Neutrophil (primary cell): ENCODE results near the gene VPS51.

Source experiments
- H3K27ac ChIP-seq: fragments of 200-600 bp; sonication (generic); 2 replicates; pipeline ENCODE4 v1.5.1; 2016; ENCODE audit warnings: mild to moderate bottlenecking, moderate library complexity
- H3K27me3 ChIP-seq: fragments of 200-600 bp; sonication (generic); 2 replicates; pipeline ENCODE4 v1.6.0; 2016; ENCODE audit warnings: mild to moderate bottlenecking
- H3K36me3 ChIP-seq: fragments of 200-600 bp; sonication (generic); 2 replicates; pipeline ENCODE4 v1.5.1; 2017
- H3K4me1 ChIP-seq, 2 experiments: fragments of 200-600 bp in 1 of 2; sonication (generic) in 1 of 2; 1 replicate in 1 of 2; 2 replicates in 1 of 2; pipeline versions ENCODE4 v1.5.1 to v1.6.1; 2013 to 2016; ENCODE audit warnings: low read depth in 1 of 2, low read length in 1 of 2, mild to moderate bottlenecking in 1 of 2, moderate library complexity in 1 of 2; ENCODE audit not compliant: control insufficient read depth in 1 of 2, insufficient read depth in 1 of 2
- H3K4me3 ChIP-seq, 2 experiments: fragments of 200-600 bp in 1 of 2; sonication (generic) in 1 of 2; 1 replicate in 1 of 2; 2 replicates in 1 of 2; pipeline ENCODE4 v1.5.1; 2013 to 2016; ENCODE audit warnings: low read depth in 1 of 2, low read length in 1 of 2, mild to moderate bottlenecking in 1 of 2, moderate library complexity in 1 of 2
- H3K9me3 ChIP-seq: fragments of 200-600 bp; sonication (generic); 2 replicates; pipeline ENCODE4 v1.5.1; 2016
- TF ChIP-seq, protein P1 (sequence below): fragments of 200-600 bp; sonication (generic); IDR thresholded peaks from 2 replicates; pipeline ENCODE4 v1.5.1; 2016; ENCODE audit warnings: antibody characterized with exemption

VPS51 gene

GRCh38 chr11:65125197-65126056 lies 29.4 kb downstream of the VPS51 start:
- no peak overlapping the region for H3K4me3 ChIP-seq
- no peaks in the 10 kb centered on the region for H3K27me3 ChIP-seq
- peaks cover 72% of the 10 kb centered on the region for H3K36me3 ChIP-seq
- peaks cover 22 to 24% of the 10 kb centered on the region in 2 experiments for H3K4me1 ChIP-seq
- no peak overlapping the region for H3K27ac ChIP-seq
- TF ChIP-seq, protein P1, sequence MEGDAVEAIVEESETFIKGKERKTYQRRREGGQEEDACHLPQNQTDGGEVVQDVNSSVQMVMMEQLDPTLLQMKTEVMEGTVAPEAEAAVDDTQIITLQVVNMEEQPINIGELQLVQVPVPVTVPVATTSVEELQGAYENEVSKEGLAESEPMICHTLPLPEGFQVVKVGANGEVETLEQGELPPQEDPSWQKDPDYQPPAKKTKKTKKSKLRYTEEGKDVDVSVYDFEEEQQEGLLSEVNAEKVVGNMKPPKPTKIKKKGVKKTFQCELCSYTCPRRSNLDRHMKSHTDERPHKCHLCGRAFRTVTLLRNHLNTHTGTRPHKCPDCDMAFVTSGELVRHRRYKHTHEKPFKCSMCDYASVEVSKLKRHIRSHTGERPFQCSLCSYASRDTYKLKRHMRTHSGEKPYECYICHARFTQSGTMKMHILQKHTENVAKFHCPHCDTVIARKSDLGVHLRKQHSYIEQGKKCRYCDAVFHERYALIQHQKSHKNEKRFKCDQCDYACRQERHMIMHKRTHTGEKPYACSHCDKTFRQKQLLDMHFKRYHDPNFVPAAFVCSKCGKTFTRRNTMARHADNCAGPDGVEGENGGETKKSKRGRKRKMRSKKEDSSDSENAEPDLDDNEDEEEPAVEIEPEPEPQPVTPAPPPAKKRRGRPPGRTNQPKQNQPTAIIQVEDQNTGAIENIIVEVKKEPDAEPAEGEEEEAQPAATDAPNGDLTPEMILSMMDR = no peak
- H3K9me3 ChIP-seq = no peaks in the 10 kb centered on the region

- Histone ChIP-seq H3K9me3 (no peaks in the 10 kb centered on the region), H3K36me3 (peaks cover 75% of the 10 kb centered on the region), H3K4me1 (peaks cover 11 to 13% of the 10 kb centered on the region in 2 experiments), H3K27ac (no peak overlapping the region), H3K27me3 (no peaks in the 10 kb centered on the region), H3K4me3 (no peak overlapping the region)
- TF ChIP-seq, protein P1 = no peak
Measured at GRCh38 chr11:65126624-65127274, 30.7 kb downstream of the VPS51 start.

- no peaks in the 10 kb centered on the region for H3K27me3 ChIP-seq
- H3K4me1 ChIP-seq = peaks cover 15% of the 10 kb centered on the region in 2 experiments
- H3K9me3 ChIP-seq = no peaks in the 10 kb centered on the region
- H3K36me3 ChIP-seq = peaks cover 82% of the 10 kb centered on the region
- no peak overlapping the region for H3K27ac ChIP-seq
- no peak overlapping the region for H3K4me3 ChIP-seq
- TF ChIP-seq, protein P1 = no peak
Measured at GRCh38 chr11:65127473-65128181, 31.6 kb downstream of the VPS51 start.

DNA sequence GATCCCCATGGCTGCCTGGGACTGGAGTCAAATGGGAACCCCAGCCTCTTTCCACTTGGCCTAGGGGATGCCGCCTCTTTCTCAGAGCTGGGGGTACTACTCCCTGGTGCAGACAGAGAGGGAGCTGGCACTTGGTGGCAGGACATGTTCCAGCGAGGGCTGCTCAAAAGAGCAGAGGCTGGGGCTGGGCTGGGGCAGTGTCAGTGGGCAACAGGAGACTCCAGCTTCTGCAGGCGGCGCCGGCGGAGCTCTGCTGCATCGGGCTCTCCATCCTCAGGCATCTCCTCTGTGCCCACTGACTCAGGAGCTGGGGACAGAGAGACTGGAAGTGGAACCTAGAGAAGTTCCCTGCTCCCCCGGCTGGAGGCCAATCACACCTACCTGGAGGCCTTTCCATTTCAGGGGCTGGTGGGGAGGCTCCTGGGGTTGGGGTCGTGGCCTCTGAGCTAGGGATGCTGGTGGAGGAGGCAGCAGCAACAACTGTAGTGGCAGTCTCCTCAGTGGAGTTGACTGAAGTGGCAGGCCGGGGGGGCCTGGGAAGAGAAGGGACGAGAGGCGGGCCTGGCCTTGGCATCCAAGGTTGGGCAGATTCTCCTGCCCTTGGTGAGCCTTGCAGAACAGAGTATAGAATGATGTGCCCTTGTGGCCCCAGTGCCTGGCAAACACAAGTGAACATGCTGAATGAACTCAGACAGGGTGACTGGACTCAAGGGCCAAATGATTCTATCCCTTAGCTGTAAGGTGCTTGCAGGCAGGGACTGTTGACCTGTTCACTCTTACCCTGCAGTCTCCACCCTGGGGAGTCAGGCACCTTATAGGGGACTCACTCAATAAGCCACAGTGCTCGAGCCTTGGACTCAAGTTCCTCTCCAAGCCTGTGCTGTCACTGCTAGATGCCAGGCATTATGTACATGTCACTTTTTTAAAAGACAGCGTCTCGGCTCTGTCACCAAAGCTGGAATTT lies 32.5 kb downstream of the VPS51 start:
- TF ChIP-seq, protein P1 = no peak
- Histone ChIP-seq H3K27ac (no peak overlapping the region), H3K4me1 (peaks cover 16 to 18% of the 10 kb centered on the region in 2 experiments)

More for the DNA sequence above, 32.5 kb downstream of the VPS51 start:
- peaks cover 86% of the 10 kb centered on the region for H3K36me3 ChIP-seq
- no peaks in the 10 kb centered on the region for H3K27me3 ChIP-seq
- H3K9me3 ChIP-seq = no peaks in the 10 kb centered on the region
- no peak overlapping the region for H3K4me3 ChIP-seq
